ENCODE data around the gene HNF4A.

DNA sequence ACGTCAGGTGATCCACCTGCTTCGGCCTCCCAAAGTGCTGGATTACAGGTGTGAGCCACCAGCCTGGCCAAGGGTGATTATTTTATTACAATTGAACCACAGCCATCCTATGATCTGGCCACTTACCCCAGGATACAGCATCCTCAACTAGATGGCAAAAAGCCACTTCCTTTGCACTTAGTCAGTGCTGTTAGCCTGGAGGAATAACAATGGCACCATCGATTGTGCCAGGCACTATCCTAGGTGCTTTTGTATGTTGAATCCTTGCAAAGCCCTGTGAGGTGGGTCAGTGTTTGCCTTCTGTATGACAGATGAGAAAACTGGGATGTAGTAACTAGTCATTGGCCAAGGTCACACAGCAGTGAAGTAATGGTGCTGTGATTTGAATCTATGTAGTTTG, 109.0 kb downstream of the HNF4A start:
- TF ChIP-seq CTCF (IDR thresholded peaks at IDR 0.05; ENCODE audit: borderline replicate concordance, extremely low read depth, low read length, poor library complexity, severe bottlenecking) = no peak
- TF ChIP-seq EZH2 (IDR thresholded peaks at IDR 0.05; ENCODE audit: borderline replicate concordance, low read depth, low read length, severe bottlenecking) = no peak
